CD4-positive, alpha-beta T cell treated with Interleukin-17A for 1 hour (primary cell): ENCODE data around the gene ZNF366.

Experiments used
- DNase-seq: peaks from one replicate; pipeline ENCODE4 v3.0.0-alpha.2; 2020

The ZNF366 gene

DNA sequence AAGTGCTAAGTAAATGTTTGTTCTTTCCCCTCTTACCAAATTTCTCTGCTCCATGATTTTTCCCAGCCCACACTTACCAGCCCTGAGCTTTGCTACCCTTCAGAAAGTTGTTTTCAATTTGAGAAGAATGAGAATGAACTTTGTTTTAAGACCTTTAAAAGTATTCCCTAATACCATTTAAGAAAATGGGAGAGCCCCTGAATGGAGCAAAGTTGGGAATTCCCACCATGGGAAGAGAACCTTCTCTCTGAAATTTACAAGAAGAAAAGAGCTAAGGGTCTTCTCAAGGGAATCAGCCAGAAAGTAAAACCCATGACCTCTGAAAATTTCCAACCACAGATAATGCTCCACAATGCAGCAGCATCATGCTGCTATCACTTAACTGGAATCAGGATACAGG, 17.7 kb downstream of the ZNF366 start:
- DNase-seq = no peak

GRCh38 chr5:72488756-72489155, 18.5 kb downstream of the ZNF366 start:
- no peak for DNase-seq

GRCh38 chr5:72487177-72487576, 20.0 kb downstream of the ZNF366 start:
- DNase-seq = no peak

DNA sequence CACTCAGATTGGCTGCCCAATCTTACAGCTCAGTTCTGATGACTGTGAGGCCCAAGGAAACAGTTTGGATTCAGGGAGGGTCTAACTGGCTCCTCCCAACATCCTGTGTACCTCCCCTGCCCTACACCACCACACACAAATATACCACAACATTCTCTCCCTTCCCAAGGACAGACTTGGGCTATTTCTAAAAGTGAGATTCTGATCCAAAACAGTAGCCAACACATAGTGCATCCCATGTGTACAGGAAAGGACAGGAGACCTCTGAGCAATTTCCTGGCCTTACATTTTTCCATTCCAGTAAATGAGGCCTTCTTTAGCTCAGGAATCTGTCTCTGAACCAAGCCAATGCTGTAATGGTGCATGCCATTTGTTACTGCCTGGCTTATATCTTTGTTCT, 20.8 kb downstream of the ZNF366 start:
- DNase-seq = no peak

- DNase-seq = no peak
Observed at GRCh38 chr5:72485430-72485974, 21.7 kb downstream of the ZNF366 start.

DNA sequence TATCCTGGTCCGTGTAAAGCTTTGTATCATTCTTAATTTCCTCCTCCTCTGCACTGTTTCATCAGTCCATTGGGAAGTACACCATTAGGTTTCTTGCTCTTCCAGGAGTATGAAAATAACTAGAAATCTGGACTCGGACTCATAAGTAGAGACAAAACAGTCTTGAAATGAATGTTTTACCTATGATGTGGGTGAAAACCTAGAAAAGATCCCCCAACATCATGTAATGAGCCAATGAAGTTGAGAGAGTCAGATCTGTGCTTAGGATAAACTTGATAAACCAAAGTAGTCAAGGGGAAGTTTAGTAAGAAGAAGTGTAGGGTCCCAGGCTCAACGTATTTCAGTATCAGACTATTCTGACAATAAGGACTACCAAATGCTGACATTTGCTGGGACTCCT, 25.2 kb downstream of the ZNF366 start:
- DNase-seq = no peak

GRCh38 chr5:72480841-72481240, 26.4 kb downstream of the ZNF366 start:
- DNase-seq = no peak

DNA sequence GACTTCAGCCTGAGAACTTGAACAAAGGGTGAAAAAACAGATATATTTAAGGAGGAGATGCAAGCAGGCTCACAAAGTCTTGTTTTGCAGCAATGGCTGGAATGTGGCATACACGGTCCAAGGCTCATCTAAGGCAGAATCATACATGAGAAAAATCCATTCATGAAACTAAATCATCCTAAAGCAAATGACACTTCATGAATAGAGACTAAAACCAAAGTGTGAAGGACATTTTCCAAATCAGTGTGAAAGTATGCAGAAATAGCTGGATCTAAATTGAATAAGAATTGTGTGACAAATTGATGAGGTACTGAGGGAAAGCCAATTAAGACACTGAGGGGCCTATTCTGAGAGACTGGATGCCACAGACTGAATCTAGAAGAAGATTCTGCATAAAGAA, 27.3 kb downstream of the ZNF366 start:
- no peak for DNase-seq

DNA sequence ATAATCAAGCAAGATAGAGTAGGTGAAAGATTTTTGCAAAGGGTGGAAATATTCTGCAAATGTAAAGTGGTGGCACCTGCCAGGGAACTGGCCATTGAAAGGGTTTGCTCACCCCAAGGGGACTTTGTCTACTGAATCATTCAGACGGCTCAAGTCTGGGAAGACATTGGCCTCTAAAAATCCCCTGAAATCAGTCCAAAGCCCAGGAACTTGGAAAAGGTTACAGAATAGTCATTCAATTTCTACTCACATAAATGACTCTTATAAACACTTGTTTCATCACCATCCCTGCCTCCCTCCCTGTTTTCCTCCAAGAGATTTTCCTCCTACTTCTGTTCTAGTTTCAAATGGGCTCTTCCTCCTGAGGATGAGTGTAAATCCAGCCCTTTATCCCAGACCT, 28.5 kb downstream of the ZNF366 start:
- DNase-seq = no peak

DNA sequence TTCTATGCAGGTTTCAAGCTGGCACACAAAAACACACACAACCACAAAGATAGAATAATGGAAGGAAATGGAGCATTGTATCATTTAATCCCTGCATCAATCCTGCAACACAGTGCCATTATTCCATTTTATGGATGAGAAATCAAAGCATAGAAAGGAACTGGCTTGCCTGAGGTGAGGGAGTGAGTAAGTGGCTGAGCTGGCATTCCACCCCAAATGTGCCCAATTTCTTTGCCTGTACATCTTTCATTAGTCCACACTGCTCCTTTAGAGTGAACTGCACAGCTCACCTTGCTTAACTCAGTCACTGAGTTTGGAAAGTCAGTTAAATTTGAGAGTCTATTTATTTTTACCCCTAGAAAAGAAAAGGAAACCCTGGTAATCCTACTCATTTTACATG, 28.9 kb downstream of the ZNF366 start:
- DNase-seq = no peak

DNA sequence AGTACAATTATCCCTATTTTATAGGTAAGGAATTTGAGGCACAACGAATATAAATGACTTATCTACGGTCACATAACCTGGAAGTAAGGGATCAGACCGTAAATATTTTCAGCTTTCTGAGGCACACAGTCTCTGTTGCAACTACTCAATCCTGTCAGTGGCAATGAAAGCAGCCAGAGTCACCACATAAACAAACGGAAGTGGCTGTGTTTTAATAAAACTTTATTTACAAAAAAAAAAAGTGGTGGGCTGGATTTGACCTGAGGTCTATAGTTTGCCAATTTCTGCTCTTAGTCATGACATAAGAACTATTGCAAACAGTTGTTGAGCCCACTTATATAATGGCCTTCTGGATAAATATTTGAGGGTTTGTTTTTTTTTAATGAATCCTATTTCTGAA, 29.6 kb downstream of the ZNF366 start:
- no peak for DNase-seq

DNA sequence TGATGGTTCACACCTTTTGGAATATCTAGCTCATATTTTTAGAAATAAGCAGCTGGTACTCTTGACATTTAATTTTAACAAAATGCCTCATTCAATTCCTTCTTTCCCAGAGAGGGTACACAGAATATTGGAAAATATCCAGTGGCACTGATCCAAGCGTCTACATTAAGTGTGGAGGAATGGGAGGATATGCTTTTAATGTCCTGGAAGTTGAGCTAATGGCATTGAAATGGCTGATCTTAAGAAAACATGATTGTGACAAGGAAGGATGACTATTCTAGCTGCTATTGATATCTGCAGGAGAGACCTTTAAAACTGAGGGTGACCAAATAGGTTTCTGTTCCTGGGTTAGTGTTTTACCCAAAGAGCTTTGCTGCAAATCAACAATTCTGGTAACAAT, 30.0 kb downstream of the ZNF366 start:
- DNase-seq = no peak

DNA sequence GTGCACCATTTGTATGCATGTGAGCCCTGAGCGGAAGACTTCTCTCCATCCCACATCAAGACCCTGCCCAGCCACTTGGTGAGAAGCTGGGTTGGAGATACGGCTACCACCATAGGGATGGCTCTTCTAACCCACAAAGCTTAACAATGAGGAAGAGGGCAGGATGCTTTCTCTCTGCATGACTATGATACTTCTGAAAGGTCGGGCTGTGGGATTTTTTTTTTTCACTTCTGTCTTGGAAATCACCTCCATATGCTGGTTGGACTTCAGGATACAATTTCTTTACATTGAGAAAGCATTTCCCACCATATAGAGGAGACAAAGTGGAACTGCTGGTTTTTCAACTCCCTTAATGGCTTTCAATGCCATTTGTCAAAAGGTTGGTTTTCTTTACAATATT, 30.5 kb downstream of the ZNF366 start:
- no peak for DNase-seq

DNA sequence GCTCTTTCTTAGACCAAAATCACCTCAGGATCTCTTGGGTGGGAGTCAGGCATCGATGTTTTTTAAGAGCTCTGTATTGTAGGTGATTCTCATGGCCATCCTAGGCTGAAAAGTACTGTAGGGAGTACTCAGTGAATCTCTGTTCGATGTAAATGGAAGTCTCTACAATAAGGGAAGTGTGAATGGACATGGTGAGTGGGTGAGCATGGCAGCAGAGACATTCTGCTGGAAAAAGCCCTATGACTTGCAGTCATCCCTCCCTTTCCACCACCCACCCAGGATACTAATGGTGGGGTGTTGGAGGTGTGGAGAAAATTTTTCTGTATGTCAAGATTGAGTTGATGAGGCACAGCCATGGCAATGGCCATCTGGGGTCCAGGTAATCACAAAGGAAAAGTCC, 30.9 kb downstream of the ZNF366 start:
- no peak for DNase-seq

DNA sequence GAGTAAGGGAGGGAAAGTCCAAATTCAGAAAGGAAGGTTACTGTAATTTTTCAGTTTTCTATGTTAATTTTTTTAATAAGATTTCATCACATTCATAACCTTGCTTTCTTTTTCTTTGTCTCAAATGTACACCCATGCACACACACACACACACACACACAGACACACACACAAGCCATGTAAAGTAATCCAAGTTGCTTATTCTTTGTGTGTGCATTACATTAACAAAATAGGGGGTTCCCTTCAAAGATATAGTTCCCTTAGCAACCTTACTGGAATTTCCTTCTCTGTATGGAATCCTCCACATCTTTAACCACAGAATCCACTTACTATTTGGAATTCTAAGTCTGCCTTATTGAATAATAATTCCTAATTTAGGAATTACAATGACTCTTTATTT, 32.7 kb downstream of the ZNF366 start:
- no peak for DNase-seq

DNA sequence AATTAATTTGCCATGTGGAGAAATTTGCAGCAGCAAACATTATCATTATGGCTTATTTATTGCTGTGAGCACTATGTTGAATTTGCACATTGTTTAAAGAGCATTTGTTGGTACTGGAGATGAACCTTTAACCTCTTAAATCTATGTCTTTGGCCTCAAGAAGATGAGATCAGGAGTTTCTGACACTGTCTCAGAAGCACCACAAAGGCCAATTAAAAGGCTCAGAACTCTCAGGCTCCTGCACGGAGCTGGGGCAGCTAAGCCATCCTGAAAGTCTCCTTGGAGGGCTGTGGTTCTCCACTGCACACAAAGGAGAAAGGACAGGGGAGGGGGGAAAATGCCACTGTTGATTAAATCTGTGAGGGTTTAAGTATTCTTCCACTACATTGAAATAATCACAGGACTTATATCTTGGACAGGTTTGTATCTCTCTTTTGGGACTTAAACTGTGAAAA, 33.1 kb downstream of the ZNF366 start:
- no peak for DNase-seq

GRCh38 chr5:72472666-72473422, 34.4 kb downstream of the ZNF366 start:
- DNase-seq = no peak

- DNase-seq = no peak
Observed at GRCh38 chr5:72472031-72472430, 35.2 kb downstream of the ZNF366 start.

DNA sequence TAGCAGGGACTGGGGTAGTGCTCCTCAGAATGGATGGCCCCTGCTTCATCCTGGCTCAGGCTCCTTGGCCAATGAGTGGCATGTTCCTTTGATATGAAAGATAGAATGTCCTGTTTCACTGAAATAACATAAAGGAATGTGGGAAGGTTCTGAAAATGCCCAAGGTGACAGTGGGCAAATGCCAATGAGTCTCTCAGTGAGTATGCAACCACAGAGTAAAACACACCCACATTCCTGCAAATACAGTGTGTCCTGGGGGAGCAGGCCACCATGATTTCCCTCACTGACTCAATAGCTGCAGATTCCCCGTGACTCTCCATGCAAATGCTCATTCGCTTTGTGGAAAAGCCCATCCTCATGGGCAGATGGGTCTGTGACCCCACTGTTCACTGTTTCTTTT, 36.4 kb downstream of the ZNF366 start:
- DNase-seq = no peak

GRCh38 chr5:72468606-72469005, 38.6 kb downstream of the ZNF366 start:
- no peak for DNase-seq

GRCh38 chr5:72468024-72468423, 39.2 kb downstream of the ZNF366 start:
- no peak for DNase-seq

- DNase-seq = no peak
Observed at GRCh38 chr5:72467461-72467860, 39.7 kb downstream of the ZNF366 start.

GRCh38 chr5:72465601-72466563, 41.3 kb downstream of the ZNF366 start:
- DNase-seq = no peak

DNA sequence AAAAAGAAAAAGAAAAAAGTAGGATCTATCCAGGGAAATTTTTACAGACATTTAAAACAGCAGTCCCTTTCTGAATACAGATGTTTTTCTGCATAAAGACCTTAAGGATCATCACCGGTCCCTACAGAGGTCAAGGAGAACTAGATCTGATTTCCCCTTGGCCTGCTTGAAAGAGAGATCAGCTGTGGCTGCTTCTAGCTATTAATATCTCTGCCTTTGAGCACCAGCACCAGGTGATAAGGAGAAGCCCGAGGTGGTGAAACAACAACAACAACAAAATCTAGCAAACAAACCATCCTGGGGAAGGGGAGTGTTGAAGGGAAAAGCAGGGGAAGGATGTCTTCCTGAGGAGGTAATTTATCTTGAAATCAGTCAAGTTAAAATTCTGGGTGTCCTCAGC, 42.1 kb downstream of the ZNF366 start:
- DNase-seq = no peak
